Measurements from ENCODE around the gene CBR3.
A peak's percentile ranks its signal among the peaks of the same experiment; 100 is the strongest.
"Not testable (repeated sequence)": the region's sequence is repeated elsewhere in the genome, so short reads cannot be mapped to it uniquely, and the experiment has no call there.

Gene CBR3

GRCh38 chr21:36134803-36135390 lies at the start of gene CBR3:
Gene CBR3, plus strand, starts transcription at chr21:36135079. Its CDS starts 114 bp downstream, at chr21:36135193.
- peak; percentile 56 for DNase-seq (ENCODE audit: low read depth)

- no peak for DNase-seq (ENCODE audit: low read depth)
Measured at GRCh38 chr21:36087362-36088138, 47.3 kb upstream of the CBR3 start.

GRCh38 chr21:36089946-36090345 lies 44.9 kb upstream of the CBR3 start:
- no peak for DNase-seq (ENCODE audit: low read depth)

GRCh38 chr21:36092681-36093080 lies 42.2 kb upstream of the CBR3 start:
- DNase-seq (ENCODE audit: low read depth), result no peak

- DNase-seq (ENCODE audit: low read depth), result no peak
Measured at GRCh38 chr21:36093512-36093911, 41.4 kb upstream of the CBR3 start.

- DNase-seq (ENCODE audit: low read depth), result no peak
Measured at GRCh38 chr21:36096398-36097290, 38.2 kb upstream of the CBR3 start.

- DNase-seq (ENCODE audit: low read depth), result no peak
Measured at GRCh38 chr21:36097427-36098181, 37.3 kb upstream of the CBR3 start.

GRCh38 chr21:36098182-36098532 lies 36.7 kb upstream of the CBR3 start:
- no peak for DNase-seq (ENCODE audit: low read depth)

- DNase-seq (ENCODE audit: low read depth), result no peak
Measured at GRCh38 chr21:36099000-36099399, 35.9 kb upstream of the CBR3 start.

- DNase-seq (ENCODE audit: low read depth), result not testable (repeated sequence)
Measured at GRCh38 chr21:36099695-36100211, 35.1 kb upstream of the CBR3 start.

- DNase-seq (ENCODE audit: low read depth), result no peak
Measured at GRCh38 chr21:36100971-36101641, 33.8 kb upstream of the CBR3 start.

GRCh38 chr21:36103434-36103833 lies 31.4 kb upstream of the CBR3 start:
- no peak for DNase-seq (ENCODE audit: low read depth)

GRCh38 chr21:36104317-36105300 lies 30.3 kb upstream of the CBR3 start:
- peak; percentile 8 for DNase-seq (ENCODE audit: low read depth)

- DNase-seq (ENCODE audit: low read depth), result no peak
Measured at GRCh38 chr21:36105327-36105842, 29.5 kb upstream of the CBR3 start.

- no peak for DNase-seq (ENCODE audit: low read depth)
Measured at GRCh38 chr21:36109868-36110267, 25.0 kb upstream of the CBR3 start.

GRCh38 chr21:36111238-36111637 lies 23.6 kb upstream of the CBR3 start:
- no peak for DNase-seq (ENCODE audit: low read depth)

- DNase-seq (ENCODE audit: low read depth), result no peak
Measured at GRCh38 chr21:36113647-36114428, 21.0 kb upstream of the CBR3 start.

- no peak for DNase-seq (ENCODE audit: low read depth)
Measured at GRCh38 chr21:36115138-36115730, 19.6 kb upstream of the CBR3 start.
